ENCODE measurements around the gene MYO1D. TPM values are rescaled to one million over a fixed set of nuclear protein-coding genes. Genes with fewer than 3 reads are reported as not detected.

The MYO1D gene
- total RNA-seq, 1 donor from 2014 or later: 36.9 TPM

DNA sequence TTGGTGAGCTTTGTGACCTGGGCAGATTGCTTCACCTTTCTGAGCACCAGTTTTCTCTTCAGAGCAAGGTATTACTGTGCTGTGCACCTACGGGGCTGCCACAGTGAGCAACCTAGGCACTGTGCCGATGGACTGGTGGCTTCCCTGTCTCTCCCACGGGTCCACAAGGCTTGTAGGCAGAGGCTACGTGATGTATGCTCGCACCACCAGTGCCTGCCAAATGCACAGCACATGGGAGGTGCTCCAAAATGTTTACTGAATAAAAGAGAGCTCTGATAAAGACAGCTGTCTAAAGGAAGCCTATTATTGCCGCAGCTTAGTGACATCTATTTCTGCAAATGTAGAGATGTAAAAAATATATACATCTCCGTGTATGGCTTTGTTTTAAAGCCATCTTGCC lies 251.0 kb downstream of the MYO1D start:
- no peaks in the 10 kb centered on the region for H3K4me1 Mint-ChIP-seq (ENCODE audit: low read depth)
- no peak overlapping the region for H3K27ac Mint-ChIP-seq
- no peaks in the 10 kb centered on the region for H3K9me3 Mint-ChIP-seq (ENCODE audit: low read depth)
- DNase-seq (ENCODE audit: low spot score, unreplicated experiment): no peak
- TF ChIP-seq, protein P1, sequence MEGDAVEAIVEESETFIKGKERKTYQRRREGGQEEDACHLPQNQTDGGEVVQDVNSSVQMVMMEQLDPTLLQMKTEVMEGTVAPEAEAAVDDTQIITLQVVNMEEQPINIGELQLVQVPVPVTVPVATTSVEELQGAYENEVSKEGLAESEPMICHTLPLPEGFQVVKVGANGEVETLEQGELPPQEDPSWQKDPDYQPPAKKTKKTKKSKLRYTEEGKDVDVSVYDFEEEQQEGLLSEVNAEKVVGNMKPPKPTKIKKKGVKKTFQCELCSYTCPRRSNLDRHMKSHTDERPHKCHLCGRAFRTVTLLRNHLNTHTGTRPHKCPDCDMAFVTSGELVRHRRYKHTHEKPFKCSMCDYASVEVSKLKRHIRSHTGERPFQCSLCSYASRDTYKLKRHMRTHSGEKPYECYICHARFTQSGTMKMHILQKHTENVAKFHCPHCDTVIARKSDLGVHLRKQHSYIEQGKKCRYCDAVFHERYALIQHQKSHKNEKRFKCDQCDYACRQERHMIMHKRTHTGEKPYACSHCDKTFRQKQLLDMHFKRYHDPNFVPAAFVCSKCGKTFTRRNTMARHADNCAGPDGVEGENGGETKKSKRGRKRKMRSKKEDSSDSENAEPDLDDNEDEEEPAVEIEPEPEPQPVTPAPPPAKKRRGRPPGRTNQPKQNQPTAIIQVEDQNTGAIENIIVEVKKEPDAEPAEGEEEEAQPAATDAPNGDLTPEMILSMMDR (IDR thresholded peaks at IDR 0.05; ENCODE audit: unreplicated experiment): no peak
- H3K36me3 Mint-ChIP-seq (ENCODE audit: insufficient read depth): peaks cover 2% of the 10 kb centered on the region
- H3K4me3 Mint-ChIP-seq (ENCODE audit: low read depth): no peak overlapping the region
- H3K27me3 Mint-ChIP-seq: no peaks in the 10 kb centered on the region

DNA sequence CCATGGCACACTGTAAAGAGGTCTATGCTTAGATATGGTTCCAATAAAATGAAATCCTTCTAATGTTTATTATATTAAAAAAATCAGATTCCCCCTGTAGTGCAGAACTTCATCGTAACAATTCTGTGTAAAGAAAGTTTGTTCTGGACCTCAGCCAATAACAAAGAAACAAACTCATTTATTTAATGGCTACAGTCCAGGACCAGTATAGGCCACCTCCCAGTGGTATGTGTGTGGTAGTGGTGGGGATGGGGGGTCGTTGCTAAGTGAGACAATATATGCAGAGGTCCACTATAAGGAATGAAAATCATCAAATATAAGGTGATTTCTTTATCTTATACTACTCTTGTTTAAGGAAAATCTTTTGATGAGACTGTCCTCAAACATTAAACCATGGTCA lies 253.7 kb downstream of the MYO1D start:
- H3K4me1 Mint-ChIP-seq (ENCODE audit: low read depth): no peaks in the 10 kb centered on the region
- H3K27me3 Mint-ChIP-seq: no peaks in the 10 kb centered on the region
- no peak overlapping the region for H3K27ac Mint-ChIP-seq
- no peak for DNase-seq (ENCODE audit: low spot score, unreplicated experiment)
- TF ChIP-seq, protein P1 (IDR thresholded peaks at IDR 0.05; ENCODE audit: unreplicated experiment): no peak
- no peaks in the 10 kb centered on the region for H3K36me3 Mint-ChIP-seq (ENCODE audit: insufficient read depth)
- H3K4me3 Mint-ChIP-seq (ENCODE audit: low read depth): no peak overlapping the region
- no peaks in the 10 kb centered on the region for H3K9me3 Mint-ChIP-seq (ENCODE audit: low read depth)

DNA sequence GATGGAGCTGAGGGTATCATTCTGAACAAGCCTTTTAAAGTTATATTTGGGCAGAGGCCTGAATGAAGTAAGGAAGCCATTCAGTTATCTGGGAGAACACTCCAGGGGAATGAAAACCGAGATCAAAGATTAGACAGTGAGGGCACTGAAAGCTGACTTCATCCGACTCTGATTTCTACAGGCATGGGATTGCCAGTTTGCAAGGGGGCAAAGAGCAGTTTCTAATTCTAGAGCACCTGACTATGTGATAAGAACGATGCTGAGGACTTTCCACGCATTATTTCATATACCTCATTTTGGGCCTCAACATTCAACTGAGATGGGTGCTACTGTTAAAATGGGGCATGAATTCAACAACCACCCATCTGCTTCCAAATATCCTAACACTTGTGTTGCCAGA lies 254.4 kb downstream of the MYO1D start:
- Mint-ChIP-seq H3K36me3 (ENCODE audit: insufficient read depth) (no peaks in the 10 kb centered on the region), H3K4me1 (ENCODE audit: low read depth) (no peaks in the 10 kb centered on the region), H3K27ac (no peak overlapping the region), H3K4me3 (ENCODE audit: low read depth) (no peak overlapping the region), H3K9me3 (ENCODE audit: low read depth) (no peaks in the 10 kb centered on the region), H3K27me3 (no peaks in the 10 kb centered on the region)
- TF ChIP-seq, protein P1 (IDR thresholded peaks at IDR 0.05; ENCODE audit: unreplicated experiment): no peak
- no peak for DNase-seq (ENCODE audit: low spot score, unreplicated experiment)

DNA sequence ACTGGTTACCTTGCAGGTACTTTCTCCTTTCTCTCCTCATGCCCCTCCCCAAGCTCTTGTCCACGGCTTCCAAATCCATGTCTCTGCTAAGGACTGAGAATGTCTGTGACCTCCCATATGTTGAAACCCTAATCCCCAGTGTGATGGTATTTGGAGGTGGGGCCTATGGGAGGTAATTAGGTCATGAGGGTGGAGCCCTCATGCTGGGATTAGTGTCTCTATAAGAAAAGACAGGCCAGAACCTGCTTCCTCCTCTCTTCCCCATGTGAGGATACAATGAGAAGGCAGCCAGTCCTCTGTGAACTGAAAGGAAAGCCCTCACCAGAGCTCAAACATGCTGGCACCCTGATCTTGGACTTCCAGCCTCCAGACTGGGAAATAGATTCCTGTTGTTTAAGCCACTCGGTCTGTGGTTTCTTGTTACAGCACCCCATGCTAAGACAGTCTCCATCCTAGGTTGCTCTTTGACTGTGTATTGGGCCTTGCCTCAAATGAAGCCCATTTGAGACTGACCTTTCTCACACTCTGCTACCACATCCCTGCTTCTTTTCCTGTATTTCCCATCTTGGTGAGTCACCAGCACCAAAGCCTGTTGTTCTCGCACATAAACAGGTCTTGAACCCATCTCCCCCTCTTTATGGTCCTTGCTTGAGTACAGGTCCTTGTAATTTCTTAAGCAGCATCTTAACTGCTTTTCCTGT lies 255.2 kb downstream of the MYO1D start:
- no peak for DNase-seq (ENCODE audit: low spot score, unreplicated experiment)
- peak overlapping the region; percentile 18 for H3K27ac Mint-ChIP-seq
- H3K9me3 Mint-ChIP-seq (ENCODE audit: low read depth): no peaks in the 10 kb centered on the region
- no peak overlapping the region for H3K4me3 Mint-ChIP-seq (ENCODE audit: low read depth)
- H3K4me1 Mint-ChIP-seq (ENCODE audit: low read depth): no peaks in the 10 kb centered on the region
- H3K27me3 Mint-ChIP-seq: no peaks in the 10 kb centered on the region
- H3K36me3 Mint-ChIP-seq (ENCODE audit: insufficient read depth): no peaks in the 10 kb centered on the region
- TF ChIP-seq, protein P1 (IDR thresholded peaks at IDR 0.05; ENCODE audit: unreplicated experiment): no peak

DNA sequence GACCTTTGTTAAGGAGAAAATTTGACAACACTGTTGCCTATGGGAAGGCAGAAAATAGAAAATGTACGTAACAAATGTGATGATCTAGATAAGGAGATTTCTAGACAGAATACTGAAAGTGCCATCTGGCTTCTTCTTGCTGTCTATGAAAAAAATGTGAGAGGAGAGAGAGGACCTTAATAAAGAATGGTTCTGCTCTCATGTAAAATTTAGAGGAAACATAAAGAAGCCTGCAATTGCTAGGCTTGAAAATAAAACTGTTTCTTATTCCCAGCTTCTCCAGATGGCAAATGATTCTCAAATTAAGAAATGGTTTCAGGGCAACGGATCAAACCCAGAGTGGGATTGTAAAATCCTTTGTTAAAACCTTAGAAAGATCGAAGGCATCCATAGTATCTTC lies 261.6 kb downstream of the MYO1D start:
- no peak overlapping the region for H3K4me3 Mint-ChIP-seq (ENCODE audit: low read depth)
- no peak overlapping the region for H3K27ac Mint-ChIP-seq
- H3K27me3 Mint-ChIP-seq: no peaks in the 10 kb centered on the region
- H3K9me3 Mint-ChIP-seq (ENCODE audit: low read depth): no peaks in the 10 kb centered on the region
- H3K4me1 Mint-ChIP-seq (ENCODE audit: low read depth): no peaks in the 10 kb centered on the region
- no peaks in the 10 kb centered on the region for H3K36me3 Mint-ChIP-seq (ENCODE audit: insufficient read depth)
- TF ChIP-seq, protein P1 (IDR thresholded peaks at IDR 0.05; ENCODE audit: unreplicated experiment): no peak
- no peak for DNase-seq (ENCODE audit: low spot score, unreplicated experiment)

Data from progenitor cell of endocrine pancreas (in vitro differentiated cells).